Measurements from ENCODE around the gene PDE6A.

Gene PDE6A

GRCh38 chr5:149817539-149818060 lies 127.0 kb downstream of the PDE6A start:
- no peak for DNase-seq (ENCODE audit: low spot score)

GRCh38 chr5:149816661-149817060 lies 127.9 kb downstream of the PDE6A start:
- no peak for DNase-seq (ENCODE audit: low spot score)

DNA sequence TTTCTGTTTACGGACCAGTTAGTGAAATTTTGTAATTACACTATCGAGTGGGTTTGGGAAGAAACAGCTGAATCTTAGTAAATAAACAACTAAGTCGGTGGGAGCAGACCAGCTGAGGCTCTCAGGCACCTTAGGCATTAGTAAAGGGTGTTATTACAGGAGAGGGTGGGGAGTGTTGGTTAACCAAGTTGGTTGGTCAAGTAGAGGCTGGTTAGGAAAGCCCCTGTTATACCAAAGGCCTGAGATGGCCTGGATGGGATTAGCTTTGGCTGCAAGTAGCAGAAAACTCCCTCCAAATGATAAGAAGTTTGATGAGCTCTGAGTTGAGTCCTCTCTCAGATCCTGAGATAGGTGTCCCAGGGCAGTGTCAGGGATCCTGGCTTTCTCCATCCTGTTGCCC lies 133.1 kb downstream of the PDE6A start:
- DNase-seq (ENCODE audit: low spot score), result no peak

- DNase-seq (ENCODE audit: low spot score), result no peak
These were observed 133.7 kb downstream of the PDE6A start for GRCh38 chr5:149810856-149811255.

DNA sequence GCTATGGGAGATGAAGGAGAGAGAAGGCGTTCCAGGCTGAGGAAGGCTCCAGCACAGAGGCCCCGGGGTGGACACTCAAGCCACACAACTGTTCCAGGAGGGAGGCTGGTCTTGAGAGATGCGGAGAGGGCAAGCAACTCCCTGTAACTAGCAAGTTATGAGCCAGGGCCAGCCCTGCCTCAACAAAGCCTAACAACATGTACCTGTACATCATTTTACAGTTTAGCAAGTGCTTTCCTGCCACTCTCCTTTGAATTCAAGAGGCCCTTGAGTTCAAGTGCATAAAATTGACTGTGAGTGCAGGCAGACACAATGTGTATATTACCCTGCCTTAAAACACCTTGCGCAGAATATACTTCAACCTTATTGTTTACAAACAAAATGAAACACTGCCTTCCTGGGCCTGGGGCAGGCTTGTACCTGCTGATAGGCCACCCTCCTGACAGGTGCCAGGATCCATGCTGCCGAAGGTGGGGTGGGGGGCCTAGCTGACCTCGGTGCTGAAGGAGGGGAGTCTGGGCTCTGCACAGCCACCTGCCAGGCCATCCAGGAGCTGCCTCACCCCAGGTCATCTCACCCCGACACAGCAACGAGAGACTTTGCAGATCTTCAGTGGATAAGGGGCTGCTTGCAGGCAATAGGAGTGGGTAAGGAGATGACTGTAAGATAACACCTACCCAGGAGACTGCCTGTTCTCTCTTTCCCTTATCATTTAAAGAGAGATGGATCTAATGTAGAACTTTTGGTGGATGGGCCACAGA lies 134.5 kb downstream of the PDE6A start:
- no peak for DNase-seq (ENCODE audit: low spot score)

- DNase-seq (ENCODE audit: low spot score), result no peak
These were observed 136.2 kb downstream of the PDE6A start for GRCh38 chr5:149808264-149808982.

Measured in pons (tissue), 1 donor.